Natural killer cell (primary cell): ENCODE data around the gene CNTNAP1. TPM values are rescaled to one million over a fixed set of nuclear protein-coding genes. Genes with fewer than 3 reads are reported as not detected.

Experiments used
- ATAC-seq, 3 donors: fragments of 150-1000 bp in 2 of 3; fragments of 200-7000 bp in 1 of 3; cut with Tn5 transposase; 1 replicate in 1 of 3; 2 replicates in 2 of 3; pipeline ENCODE4 v1.10.0; 2021; ENCODE audit warnings: mild to moderate bottlenecking in 2 of 3, moderate library complexity in 2 of 3
- DNase-seq, 2 donors: peaks; one replicate each; pipeline versions ENCODE4 v3.0.0 to v3.0.0-alpha.2; 2013 to 2021; ENCODE audit warnings: mixed read lengths in 1 of 2
- H3K27ac ChIP-seq: one replicate; pipeline ENCODE4 v1.5.1; 2013; ENCODE audit warnings: mild to moderate bottlenecking, low read length
- H3K27me3 ChIP-seq: one replicate; pipeline ENCODE4 v1.6.1; 2013; ENCODE audit warnings: low read length; ENCODE audit not compliant: control insufficient read depth, insufficient read depth
- H3K36me3 ChIP-seq: one replicate; pipeline ENCODE4 v1.6.1; 2013; ENCODE audit warnings: low read length; ENCODE audit not compliant: control insufficient read depth, insufficient read depth
- H3K4me1 ChIP-seq: one replicate; pipeline ENCODE4 v1.6.1; 2013; ENCODE audit warnings: low read length; ENCODE audit not compliant: control insufficient read depth, insufficient read depth
- H3K4me3 ChIP-seq: one replicate; pipeline ENCODE4 v1.5.1; 2013; ENCODE audit warnings: low read length
- H3K9me3 ChIP-seq: one replicate; pipeline ENCODE4 v1.6.1; 2013; ENCODE audit warnings: low read length; ENCODE audit not compliant: control insufficient read depth, insufficient read depth
- H3K27ac Mint-ChIP-seq, 2 donors: one replicate each; pipeline ENCODE4 v1.8.0; 2022; ENCODE audit warnings: mild to moderate bottlenecking in 2 of 2, mixed read lengths in 2 of 2, moderate library complexity in 1 of 2
- H3K27me3 Mint-ChIP-seq, 2 donors: one replicate each; pipeline ENCODE4 v1.8.0; 2022; ENCODE audit warnings: low read depth in 2 of 2, mixed read lengths in 2 of 2
- H3K36me3 Mint-ChIP-seq: one replicate; pipeline ENCODE4 v1.8.0; 2022; ENCODE audit warnings: mixed read lengths
- H3K4me1 Mint-ChIP-seq, 2 donors: one replicate each; pipeline ENCODE4 v1.8.0; 2022; ENCODE audit warnings: mixed read lengths in 2 of 2
- H3K4me3 Mint-ChIP-seq: one replicate; pipeline ENCODE4 v1.8.0; 2022; ENCODE audit warnings: mild to moderate bottlenecking, moderate library complexity, mixed read lengths
- H3K9me3 Mint-ChIP-seq, 2 donors: one replicate each; pipeline ENCODE4 v1.8.0; 2022; ENCODE audit warnings: mixed read lengths in 2 of 2
- WGBS: methylation state at CpG from one replicate; pipeline ENCODE4 v1.1.7; 2013; ENCODE audit warnings: missing lambda C conversion rate; ENCODE audit not compliant: insufficient coverage; 5-methylcytosine and 5-hydroxymethylcytosine counted together
- intact Hi-C: fragments of 100-400 bp; cut with micrococcal nuclease; formaldehyde crosslinking; loops from one replicate; pipeline ENCODE4 v1.14.2; 2022
- total RNA-seq, 4 donors: library from RNA; stranded (reverse); fragments of 120-200 nt in 1 of 4; gene quantifications; one replicate each; pipeline versions ENCODE4 v1.2.3 to v1.2.4, GENCODE V29; 2013 to 2022
- TF ChIP-seq, protein P1 (sequence below): fragments of 200-600 bp; IDR thresholded peaks from one replicate; pipeline ENCODE4 v1.8.0; 2022; ENCODE audit warnings: antibody characterized with exemption

Gene CNTNAP1
- total RNA-seq, 3 donors from 2014 or later (not counting 1 experiment from before 2014, with no cell fraction given), result 0.33 to 0.85 (median 0.39) TPM

DNA sequence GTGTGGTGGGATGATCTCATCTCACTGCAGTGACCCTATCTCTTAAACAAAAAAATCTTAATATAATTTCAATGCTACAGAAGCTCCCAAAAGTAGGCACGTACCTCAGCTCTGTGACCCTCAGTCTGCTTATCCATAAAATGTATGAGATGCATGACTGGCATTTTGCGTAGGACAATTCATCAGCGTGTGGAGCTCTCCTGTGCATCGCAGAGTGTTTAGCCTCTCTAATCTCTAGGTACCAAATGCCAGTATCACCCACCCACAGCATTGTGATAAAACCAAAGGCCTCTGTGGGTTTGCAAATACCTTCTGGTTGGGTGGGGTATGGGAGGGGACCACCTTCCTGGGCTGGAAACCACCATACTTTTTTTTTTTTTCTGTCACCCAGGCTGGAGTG is 42.2 kb upstream of the CNTNAP1 start:
- Histone ChIP-seq H3K4me3 (no peak overlapping the region), H3K27me3 (no peaks in the 10 kb centered on the region), H3K36me3 (no peaks in the 10 kb centered on the region), H3K9me3 (no peaks in the 10 kb centered on the region), H3K4me1 (peaks cover 16% of the 10 kb centered on the region), H3K27ac (no peak overlapping the region)
- intact Hi-C loops, result no loop called here
- TF ChIP-seq, protein P1, sequence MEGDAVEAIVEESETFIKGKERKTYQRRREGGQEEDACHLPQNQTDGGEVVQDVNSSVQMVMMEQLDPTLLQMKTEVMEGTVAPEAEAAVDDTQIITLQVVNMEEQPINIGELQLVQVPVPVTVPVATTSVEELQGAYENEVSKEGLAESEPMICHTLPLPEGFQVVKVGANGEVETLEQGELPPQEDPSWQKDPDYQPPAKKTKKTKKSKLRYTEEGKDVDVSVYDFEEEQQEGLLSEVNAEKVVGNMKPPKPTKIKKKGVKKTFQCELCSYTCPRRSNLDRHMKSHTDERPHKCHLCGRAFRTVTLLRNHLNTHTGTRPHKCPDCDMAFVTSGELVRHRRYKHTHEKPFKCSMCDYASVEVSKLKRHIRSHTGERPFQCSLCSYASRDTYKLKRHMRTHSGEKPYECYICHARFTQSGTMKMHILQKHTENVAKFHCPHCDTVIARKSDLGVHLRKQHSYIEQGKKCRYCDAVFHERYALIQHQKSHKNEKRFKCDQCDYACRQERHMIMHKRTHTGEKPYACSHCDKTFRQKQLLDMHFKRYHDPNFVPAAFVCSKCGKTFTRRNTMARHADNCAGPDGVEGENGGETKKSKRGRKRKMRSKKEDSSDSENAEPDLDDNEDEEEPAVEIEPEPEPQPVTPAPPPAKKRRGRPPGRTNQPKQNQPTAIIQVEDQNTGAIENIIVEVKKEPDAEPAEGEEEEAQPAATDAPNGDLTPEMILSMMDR, result no peak
- WGBS, result 97% methylated on average over 2 of the region's 4 CpGs
- ATAC-seq, result peak in 1 of 3 donors; percentile 53
- DNase-seq, result no peak
- no peaks in the 10 kb centered on the region for H3K9me3 Mint-ChIP-seq
- peaks cover 0 to 7% of the 10 kb centered on the region in 2 donors for H3K27me3 Mint-ChIP-seq
- no peaks in the 10 kb centered on the region for H3K36me3 Mint-ChIP-seq
- no peak overlapping the region for H3K27ac Mint-ChIP-seq
- H3K4me3 Mint-ChIP-seq, result peak overlapping the region; percentile 53
- peaks cover 14 to 24% of the 10 kb centered on the region in 2 donors for H3K4me1 Mint-ChIP-seq

DNA sequence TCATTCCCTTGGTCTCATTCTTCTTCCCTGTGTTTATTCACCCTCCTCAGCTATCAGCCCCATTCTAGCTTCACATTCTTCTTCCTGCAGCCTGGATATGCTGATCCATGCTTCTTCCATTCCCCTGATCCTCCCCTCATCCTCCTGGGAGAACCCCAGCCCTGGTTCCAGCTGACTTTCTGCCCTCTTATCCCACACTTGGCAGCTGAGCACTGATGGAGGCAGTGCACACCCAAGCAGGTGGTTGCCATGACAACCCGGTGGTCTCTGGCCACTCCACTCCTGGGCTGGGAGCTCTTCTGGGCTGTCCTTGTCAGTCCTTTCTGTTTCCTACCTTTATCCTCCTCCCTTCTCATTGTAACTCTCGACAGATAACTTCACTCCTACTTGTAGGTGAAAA is 40.0 kb upstream of the CNTNAP1 start:
- H3K27me3 ChIP-seq, result no peaks in the 10 kb centered on the region
- intact Hi-C loops, result no loop called here
- no peak overlapping the region for H3K4me3 Mint-ChIP-seq
- no peak overlapping the region for H3K27ac Mint-ChIP-seq
- peaks cover 14 to 24% of the 10 kb centered on the region in 2 donors for H3K4me1 Mint-ChIP-seq
- DNase-seq (no peak), ATAC-seq (no peak)
- no peak overlapping the region for H3K27ac ChIP-seq
- peaks cover 22% of the 10 kb centered on the region for H3K4me1 ChIP-seq
- no peaks in the 10 kb centered on the region for H3K9me3 Mint-ChIP-seq
- H3K9me3 ChIP-seq, result no peaks in the 10 kb centered on the region
- TF ChIP-seq, protein P1, result no peak
- 42% methylated on average over 2 of the region's 2 CpGs for WGBS
- no peaks in the 10 kb centered on the region for H3K36me3 ChIP-seq
- no peak overlapping the region for H3K4me3 ChIP-seq
- H3K27me3 Mint-ChIP-seq, result peaks cover 0 to 10% of the 10 kb centered on the region in 2 donors
- no peaks in the 10 kb centered on the region for H3K36me3 Mint-ChIP-seq

DNA sequence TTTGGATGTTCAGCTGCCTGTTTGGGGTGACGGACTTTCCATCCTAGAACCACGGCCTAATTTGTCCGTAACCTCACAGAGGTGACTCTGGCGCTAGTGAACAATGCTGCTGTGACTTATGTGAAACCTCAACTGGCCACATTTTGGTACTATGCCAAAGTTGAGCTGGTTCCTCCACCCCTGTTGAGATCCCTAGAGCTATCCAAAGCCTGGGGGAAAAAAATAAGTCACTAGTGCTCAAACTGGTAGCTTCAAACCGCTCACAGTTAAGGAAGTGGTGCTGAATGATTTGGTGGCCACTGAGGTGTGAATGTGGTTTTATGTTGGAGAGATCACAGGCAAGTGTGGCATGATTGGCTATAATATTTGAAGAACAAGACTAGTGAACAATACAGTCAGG is 34.6 kb upstream of the CNTNAP1 start:
- H3K9me3 Mint-ChIP-seq, result no peaks in the 10 kb centered on the region
- H3K27ac Mint-ChIP-seq, result no peak overlapping the region
- H3K4me1 ChIP-seq, result peaks cover 11% of the 10 kb centered on the region
- DNase-seq, result no peak
- peaks cover 10 to 11% of the 10 kb centered on the region in 2 donors for H3K4me1 Mint-ChIP-seq
- no peaks in the 10 kb centered on the region for H3K36me3 Mint-ChIP-seq
- no peaks in the 10 kb centered on the region for H3K27me3 ChIP-seq
- TF ChIP-seq, protein P1, result no peak
- H3K9me3 ChIP-seq, result no peaks in the 10 kb centered on the region
- intact Hi-C loops, result no loop called here
- H3K27me3 Mint-ChIP-seq, result peaks cover 7 to 13% of the 10 kb centered on the region in 2 donors
- peak overlapping the region; percentile 2 for H3K4me3 Mint-ChIP-seq
- H3K27ac ChIP-seq, result no peak overlapping the region
- no peaks in the 10 kb centered on the region for H3K36me3 ChIP-seq
- peak in 2 of 3 donors; percentile 15 to 59 for ATAC-seq
- no peak overlapping the region for H3K4me3 ChIP-seq
- 29% methylated on average over 5 of the region's 5 CpGs for WGBS

DNA sequence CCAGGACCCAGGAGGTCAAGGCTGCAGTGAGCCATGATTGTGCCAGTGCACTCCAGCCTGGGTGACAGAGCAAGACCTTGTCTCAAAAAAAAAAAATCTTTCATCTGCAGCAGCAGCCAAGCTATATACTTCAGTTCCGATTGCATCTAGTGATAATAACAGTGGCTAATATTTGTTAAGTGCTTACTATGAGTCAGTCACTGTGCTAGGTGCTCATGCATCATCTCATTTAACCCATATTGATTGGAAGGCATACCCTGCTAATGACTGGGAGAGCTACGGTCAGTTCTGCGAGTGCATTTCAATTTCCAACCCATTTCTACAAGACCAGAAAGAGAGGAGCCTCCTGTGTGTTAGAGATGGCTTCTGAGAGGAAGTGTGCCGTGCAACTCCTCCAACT is 30.9 kb upstream of the CNTNAP1 start:
- H3K36me3 ChIP-seq, result no peaks in the 10 kb centered on the region
- H3K9me3 ChIP-seq, result no peaks in the 10 kb centered on the region
- peaks cover 11% of the 10 kb centered on the region for H3K4me1 ChIP-seq
- Mint-ChIP-seq H3K4me3 (no peak overlapping the region), H3K4me1 (peaks cover 17 to 25% of the 10 kb centered on the region in 2 donors), H3K27ac (no peak overlapping the region), H3K36me3 (no peaks in the 10 kb centered on the region), H3K9me3 (no peaks in the 10 kb centered on the region), H3K27me3 (peaks cover 19 to 33% of the 10 kb centered on the region in 2 donors)
- intact Hi-C loops, result no loop called here
- ATAC-seq (no peak), DNase-seq (no peak)
- 100% methylated on average over 1 of the region's 4 CpGs for WGBS
- no peak overlapping the region for H3K27ac ChIP-seq
- TF ChIP-seq, protein P1, result no peak
- H3K27me3 ChIP-seq, result peaks cover 8% of the 10 kb centered on the region
- no peak overlapping the region for H3K4me3 ChIP-seq
